Mucosa of stomach (tissue), 1 donor: ENCODE data around the gene TBCK.

ENCODE experiments used
- H3K27me3 ChIP-seq: one replicate; pipeline ENCODE4 v1.7.0; 2013; ENCODE audit warnings: mild to moderate bottlenecking, low read length; ENCODE audit not compliant: control insufficient read depth, insufficient read depth
- H3K36me3 ChIP-seq: one replicate; pipeline ENCODE4 v1.7.0; 2013; ENCODE audit warnings: low read length; ENCODE audit not compliant: control insufficient read depth, insufficient read depth
- H3K4me1 ChIP-seq: one replicate; pipeline ENCODE4 v1.7.0; 2013; ENCODE audit warnings: mild to moderate bottlenecking, low read length; ENCODE audit not compliant: control insufficient read depth, insufficient read depth
- H3K4me3 ChIP-seq: one replicate; pipeline ENCODE4 v1.7.0; 2013; ENCODE audit warnings: low read length
- H3K9ac ChIP-seq: one replicate; pipeline ENCODE4 v1.7.0; 2013; ENCODE audit warnings: mild to moderate bottlenecking, low read length, moderate library complexity
- H3K9me3 ChIP-seq: one replicate; pipeline ENCODE4 v1.7.0; 2013; ENCODE audit warnings: mild to moderate bottlenecking, low read length, moderate library complexity; ENCODE audit not compliant: control insufficient read depth
- donor health status: Pancreatic carcinoma.

The TBCK gene

DNA sequence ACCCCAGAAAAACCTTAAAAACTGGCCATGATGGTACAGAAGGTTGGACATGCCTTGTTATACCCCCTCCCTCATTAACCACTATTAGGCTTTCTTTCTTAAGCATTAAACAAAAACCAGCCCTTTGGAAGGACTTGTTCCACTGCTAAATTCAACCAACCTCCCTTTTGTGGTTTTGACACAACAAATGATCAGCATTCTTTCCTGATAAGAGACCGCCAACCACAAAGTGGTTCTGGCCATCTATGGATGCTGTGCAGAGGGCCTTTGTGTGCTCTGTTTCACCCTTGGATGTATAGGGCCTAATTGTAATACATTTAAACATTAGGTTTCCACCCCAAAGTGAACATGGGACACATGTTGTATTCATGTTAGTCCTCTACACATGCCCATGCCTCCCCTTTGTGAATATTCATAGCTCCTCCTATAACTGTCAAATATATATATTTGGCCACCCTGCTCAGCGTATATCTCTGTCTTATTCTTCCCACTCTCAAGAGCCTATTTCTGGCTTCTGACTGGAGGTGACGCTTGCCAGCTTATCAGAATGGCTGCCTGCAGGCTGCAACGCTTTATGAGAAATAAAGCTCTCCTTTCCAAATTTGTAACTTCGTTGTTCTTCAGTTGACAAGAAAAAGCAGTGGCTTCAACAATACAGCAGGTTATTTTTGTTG, 294.1 kb downstream of the TBCK start:
- Histone ChIP-seq H3K4me3 (no peak overlapping the region), H3K27me3 (no peaks in the 10 kb centered on the region), H3K36me3 (no peaks in the 10 kb centered on the region), H3K9me3 (no peaks in the 10 kb centered on the region), H3K4me1 (no peaks in the 10 kb centered on the region), H3K9ac (no peak overlapping the region)

DNA sequence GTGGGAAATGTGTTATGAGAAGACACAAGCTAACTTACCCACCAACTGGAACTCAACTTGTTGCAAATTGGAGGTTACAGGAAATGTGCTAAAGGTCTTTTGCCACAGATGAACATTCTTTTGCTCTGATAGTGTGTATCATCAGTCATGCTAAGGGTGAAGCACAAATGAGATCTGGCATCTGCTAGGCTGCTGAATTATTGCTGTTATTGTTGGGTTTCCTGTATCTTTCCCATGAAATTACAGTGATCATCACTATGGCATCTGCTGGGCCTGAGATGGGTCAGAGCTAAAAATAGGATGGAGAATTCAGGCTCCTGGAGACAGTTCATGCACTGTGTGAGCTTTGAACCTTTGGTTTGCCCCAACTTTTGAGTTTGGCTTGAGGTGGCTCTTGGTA, 296.2 kb downstream of the TBCK start:
- H3K4me1 ChIP-seq: no peaks in the 10 kb centered on the region
- no peaks in the 10 kb centered on the region for H3K9me3 ChIP-seq
- H3K9ac ChIP-seq: no peak overlapping the region
- no peak overlapping the region for H3K4me3 ChIP-seq
- no peaks in the 10 kb centered on the region for H3K27me3 ChIP-seq
- no peaks in the 10 kb centered on the region for H3K36me3 ChIP-seq

DNA sequence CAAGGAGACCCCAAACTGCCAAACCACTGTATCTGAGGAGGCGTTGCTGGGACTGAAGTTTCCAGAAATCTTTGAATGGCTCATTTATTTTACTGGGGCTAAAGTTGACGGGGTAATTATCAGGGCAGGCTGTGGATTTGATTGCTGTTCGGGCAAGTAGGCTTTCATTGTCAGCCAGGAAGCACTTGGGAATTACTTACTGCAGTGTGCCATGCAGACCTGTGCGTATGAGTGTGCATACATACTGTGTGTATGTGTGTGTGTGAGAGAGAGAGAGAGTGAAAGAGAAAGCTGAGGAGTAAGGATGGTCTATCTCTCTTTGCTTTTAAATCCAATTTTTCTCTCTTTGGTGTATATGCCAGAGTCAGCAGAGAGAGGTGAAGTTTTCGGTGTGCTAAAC, 298.0 kb downstream of the TBCK start:
- H3K9ac ChIP-seq: no peak overlapping the region

DNA sequence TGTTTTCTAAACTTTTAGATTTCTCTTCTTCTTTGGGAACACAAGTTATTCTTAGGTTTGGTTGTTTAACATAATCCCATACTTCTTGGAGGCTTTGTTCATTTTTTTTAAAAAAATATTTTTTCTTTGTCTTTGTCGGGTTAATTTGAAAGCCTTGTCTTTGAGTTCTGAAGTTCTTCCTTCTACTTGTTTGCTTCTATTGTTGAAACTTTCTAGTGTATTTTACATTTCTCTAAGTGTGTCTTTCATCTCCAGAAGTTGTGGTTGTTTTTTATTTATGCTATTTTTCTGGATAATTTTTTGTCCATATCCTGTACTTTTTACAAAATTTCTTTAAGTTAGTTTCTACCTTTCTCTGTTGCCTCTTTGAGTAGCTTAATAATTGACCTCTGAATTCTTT, 304.6 kb downstream of the TBCK start:
- Histone ChIP-seq H3K4me1 (no peaks in the 10 kb centered on the region), H3K27me3 (no peaks in the 10 kb centered on the region), H3K9ac (no peak overlapping the region), H3K9me3 (no peaks in the 10 kb centered on the region), H3K4me3 (no peak overlapping the region), H3K36me3 (no peaks in the 10 kb centered on the region)

More for the DNA sequence above, 298.0 kb downstream of the TBCK start:
- Histone ChIP-seq H3K4me1 (no peaks in the 10 kb centered on the region), H3K4me3 (no peak overlapping the region), H3K36me3 (no peaks in the 10 kb centered on the region), H3K9me3 (no peaks in the 10 kb centered on the region), H3K27me3 (no peaks in the 10 kb centered on the region)

DNA sequence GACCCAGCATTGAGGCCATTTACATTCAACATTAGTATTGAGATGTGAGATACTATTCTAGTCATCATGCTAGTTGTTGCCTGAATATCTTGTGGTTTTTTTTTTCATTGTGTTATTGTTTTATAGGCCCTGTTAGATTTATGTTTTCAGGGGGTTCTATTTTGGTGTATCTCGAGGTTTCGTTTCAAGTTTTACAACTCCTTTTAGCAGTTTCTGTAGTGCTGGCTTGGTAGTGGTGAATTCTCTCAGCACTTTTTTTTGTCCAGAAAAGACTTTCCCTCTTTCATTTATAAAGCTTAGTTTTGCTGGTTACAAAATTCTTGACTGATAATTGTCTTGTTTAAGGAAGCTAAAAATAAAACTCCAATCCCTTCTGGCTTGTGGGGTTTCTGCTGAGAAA, 305.2 kb downstream of the TBCK start:
- H3K9me3 ChIP-seq: no peaks in the 10 kb centered on the region
- no peaks in the 10 kb centered on the region for H3K4me1 ChIP-seq

DNA sequence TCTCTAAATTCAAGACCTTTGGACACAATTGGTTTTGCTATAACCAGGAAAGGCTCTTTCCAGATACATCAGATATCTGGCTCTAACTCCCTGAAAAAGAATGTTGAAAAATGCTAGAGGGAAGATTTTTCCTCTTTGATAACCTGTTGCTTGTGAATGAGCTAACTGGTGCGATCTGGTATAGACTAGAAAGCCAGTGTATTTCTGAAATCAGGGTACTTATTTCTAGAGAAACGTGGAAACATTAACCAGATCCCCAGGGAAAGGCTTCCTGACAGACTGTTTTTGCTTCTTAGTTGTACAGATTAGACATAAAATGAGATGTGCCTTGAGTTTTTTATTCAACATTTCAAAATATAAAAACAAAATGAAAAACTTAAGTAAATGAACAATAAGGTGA, 313.0 kb downstream of the TBCK start:
- H3K9ac ChIP-seq: no peak overlapping the region
- H3K36me3 ChIP-seq: no peaks in the 10 kb centered on the region
- H3K27me3 ChIP-seq: no peaks in the 10 kb centered on the region
- H3K4me1 ChIP-seq: no peaks in the 10 kb centered on the region
- H3K4me3 ChIP-seq: no peak overlapping the region
- H3K9me3 ChIP-seq: no peaks in the 10 kb centered on the region

More for the DNA sequence above, 305.2 kb downstream of the TBCK start:
- Histone ChIP-seq H3K27me3 (no peaks in the 10 kb centered on the region), H3K36me3 (no peaks in the 10 kb centered on the region), H3K4me3 (no peak overlapping the region), H3K9ac (no peak overlapping the region)

DNA sequence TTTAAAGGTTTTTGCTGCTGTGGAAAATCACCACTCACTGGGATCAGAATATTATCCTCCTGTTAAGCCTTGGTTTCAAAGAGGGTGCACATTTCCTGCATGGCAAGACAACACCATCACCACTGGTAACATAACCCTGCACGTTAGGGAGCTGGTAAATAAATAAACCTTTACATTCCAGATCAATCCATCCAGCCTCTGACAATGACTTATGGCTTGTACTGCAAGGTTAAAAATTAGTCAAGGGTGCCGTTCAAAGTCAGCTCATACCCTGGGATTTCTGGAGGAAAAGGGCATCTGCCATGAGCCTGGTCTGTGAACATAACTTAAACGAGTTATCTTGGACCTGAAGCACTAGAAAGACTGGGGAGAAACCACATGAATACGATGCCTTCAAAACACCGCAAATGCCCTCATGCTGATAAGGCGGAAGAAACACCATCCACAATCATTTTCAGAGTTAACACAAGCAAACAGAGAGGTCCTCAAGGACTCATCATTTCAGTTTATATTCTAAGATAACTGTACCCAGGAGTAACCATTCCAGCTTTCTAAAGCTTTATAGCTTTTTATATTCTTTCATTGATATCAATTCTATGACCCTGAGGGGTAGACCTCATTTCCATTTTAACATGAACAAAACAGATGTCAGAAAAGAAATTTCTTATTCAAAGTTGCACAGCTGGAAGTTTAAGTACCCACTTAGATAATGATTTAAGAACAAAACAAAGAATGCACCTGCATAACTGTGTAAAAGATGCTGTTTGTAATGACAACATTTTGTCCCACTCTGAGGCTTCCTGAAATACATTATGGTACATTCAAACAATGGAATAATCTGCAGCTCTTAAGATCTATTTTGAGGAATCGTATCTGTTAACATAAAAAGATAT, 317.6 kb downstream of the TBCK start:
- Histone ChIP-seq H3K4me3 (no peak overlapping the region), H3K36me3 (no peaks in the 10 kb centered on the region), H3K27me3 (no peaks in the 10 kb centered on the region), H3K9me3 (no peaks in the 10 kb centered on the region), H3K9ac (no peak overlapping the region), H3K4me1 (no peaks in the 10 kb centered on the region)

DNA sequence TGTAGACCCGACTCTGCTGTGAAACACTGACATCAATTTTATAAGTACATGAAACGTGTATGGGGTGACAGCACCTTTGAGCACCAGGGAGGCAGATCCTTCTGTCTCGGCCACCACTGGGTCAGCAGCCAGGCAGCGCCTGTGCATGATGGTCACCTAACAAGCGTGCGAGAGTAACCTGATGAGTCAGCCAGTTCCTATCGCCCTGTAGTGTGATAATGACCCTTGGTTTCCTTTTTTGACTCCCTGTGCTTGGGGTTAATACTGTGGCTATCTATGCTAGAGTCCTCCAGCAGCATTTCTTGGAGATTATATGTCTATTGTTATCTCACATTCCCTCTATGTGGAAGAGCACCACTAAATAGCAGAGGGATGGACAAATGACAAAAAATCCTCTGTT, 319.2 kb downstream of the TBCK start:
- no peak overlapping the region for H3K4me3 ChIP-seq
- H3K27me3 ChIP-seq: no peaks in the 10 kb centered on the region
- H3K9me3 ChIP-seq: no peaks in the 10 kb centered on the region
- H3K4me1 ChIP-seq: no peaks in the 10 kb centered on the region
- H3K36me3 ChIP-seq: no peaks in the 10 kb centered on the region
- no peak overlapping the region for H3K9ac ChIP-seq

DNA sequence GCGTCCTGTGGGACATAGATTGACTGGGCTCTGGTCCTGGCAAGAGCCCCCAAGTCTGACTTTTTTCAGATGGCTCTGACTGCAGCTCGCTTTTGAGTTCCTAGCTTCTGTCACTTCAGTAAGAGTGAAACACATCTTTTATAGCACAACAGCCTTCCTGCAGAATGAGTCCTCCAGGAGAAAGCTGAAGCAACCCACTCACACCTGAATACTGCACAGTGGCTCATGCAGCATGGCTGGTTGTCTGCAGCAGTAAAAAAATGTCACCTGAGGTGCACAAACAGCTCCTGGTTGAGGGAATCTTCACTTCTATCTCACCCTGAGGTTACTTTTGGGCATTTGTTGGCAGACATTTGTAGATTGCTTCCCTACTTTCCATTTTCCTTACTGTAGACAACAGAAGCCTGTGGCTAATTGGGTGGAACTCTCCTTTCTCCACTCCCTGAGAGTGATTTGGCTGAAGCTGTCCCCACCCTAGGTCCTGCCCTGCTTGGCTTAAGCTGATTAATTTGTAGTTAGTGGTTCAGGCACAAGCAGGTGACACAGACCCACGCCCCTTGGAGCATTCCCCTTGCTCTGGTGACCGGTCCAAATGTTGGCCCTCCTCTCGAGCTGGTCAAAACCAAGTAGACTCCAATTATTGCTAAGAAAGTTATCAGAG, 321.0 kb downstream of the TBCK start:
- no peak overlapping the region for H3K4me3 ChIP-seq
- no peaks in the 10 kb centered on the region for H3K36me3 ChIP-seq
- H3K27me3 ChIP-seq: no peaks in the 10 kb centered on the region
- no peak overlapping the region for H3K9ac ChIP-seq
- no peaks in the 10 kb centered on the region for H3K4me1 ChIP-seq
- H3K9me3 ChIP-seq: no peaks in the 10 kb centered on the region

DNA sequence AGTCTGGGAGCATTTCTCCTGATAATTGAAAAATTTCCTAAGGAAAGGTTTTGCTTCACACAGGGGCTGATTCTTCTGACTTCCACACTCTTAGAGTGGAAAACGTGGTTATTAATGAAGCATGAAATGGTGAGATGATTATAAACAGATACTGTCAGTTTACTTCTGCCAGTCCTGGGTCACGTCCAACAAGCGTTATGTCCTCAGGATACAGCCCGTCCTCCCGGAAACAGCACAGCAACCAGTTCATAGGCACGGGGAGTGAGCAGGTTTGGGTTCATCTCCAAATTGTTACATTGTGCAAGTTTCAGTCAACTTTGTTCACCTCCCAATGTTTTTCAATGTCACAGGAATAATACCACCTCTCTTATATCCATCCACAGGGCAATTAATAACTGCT, 321.9 kb downstream of the TBCK start:
- Histone ChIP-seq H3K4me1 (no peaks in the 10 kb centered on the region), H3K4me3 (no peak overlapping the region), H3K36me3 (no peaks in the 10 kb centered on the region), H3K9ac (no peak overlapping the region), H3K27me3 (no peaks in the 10 kb centered on the region), H3K9me3 (no peaks in the 10 kb centered on the region)

DNA sequence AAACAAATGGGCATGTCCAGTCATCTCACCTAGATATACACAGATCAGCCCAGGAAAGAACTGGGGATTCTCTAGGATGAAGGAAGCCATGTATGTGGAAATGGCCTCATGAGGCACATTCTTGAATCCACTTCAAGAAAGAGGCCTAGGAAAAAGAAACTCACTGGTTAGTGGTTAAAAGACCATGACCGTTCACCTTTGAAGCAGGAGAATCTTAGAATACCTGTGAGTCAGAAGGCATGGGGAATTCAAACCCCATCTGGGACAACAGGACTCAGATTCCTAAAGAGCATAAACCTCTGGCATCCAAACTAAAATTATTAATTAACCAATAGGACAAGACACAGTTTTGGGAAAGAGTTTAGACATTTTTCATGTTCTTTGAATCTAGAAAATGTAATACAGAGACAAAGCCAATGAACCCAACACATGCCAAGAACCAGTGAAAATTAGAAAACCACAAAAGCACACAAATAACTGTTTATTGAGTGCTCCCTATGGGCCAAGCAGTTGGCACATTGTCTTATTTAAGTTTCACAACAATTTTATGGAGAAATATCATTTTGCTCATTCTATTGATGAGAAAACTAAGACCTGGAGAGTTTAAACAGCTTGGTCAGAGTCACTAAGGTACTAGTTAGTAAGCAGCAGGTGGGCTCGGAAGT, 323.2 kb downstream of the TBCK start:
- Histone ChIP-seq H3K4me1 (no peaks in the 10 kb centered on the region), H3K36me3 (no peaks in the 10 kb centered on the region), H3K9ac (no peak overlapping the region), H3K4me3 (no peak overlapping the region), H3K27me3 (no peaks in the 10 kb centered on the region), H3K9me3 (no peaks in the 10 kb centered on the region)

DNA sequence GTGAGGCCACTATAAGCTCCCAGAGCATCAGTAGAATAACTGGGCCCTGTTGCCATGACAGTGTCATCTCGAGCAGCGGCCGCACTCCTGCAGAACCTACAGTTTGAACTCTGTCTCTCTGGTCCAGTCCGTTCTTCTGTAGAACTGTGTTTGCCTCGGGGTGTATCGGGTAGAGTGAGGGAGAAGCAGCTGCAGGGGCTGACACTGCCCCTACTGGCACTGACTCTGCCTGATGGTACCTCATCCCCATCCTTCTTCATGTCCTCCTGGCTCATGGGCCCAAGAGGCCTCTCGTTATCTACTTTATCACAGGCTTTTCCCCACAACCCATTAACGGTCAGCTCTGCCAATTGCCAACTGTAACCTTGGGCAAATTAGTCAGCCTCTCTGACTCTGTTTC, 324.3 kb downstream of the TBCK start:
- H3K9me3 ChIP-seq: no peaks in the 10 kb centered on the region
- H3K36me3 ChIP-seq: no peaks in the 10 kb centered on the region
- no peak overlapping the region for H3K9ac ChIP-seq
- H3K4me1 ChIP-seq: no peaks in the 10 kb centered on the region
- H3K27me3 ChIP-seq: no peaks in the 10 kb centered on the region
- no peak overlapping the region for H3K4me3 ChIP-seq
